Measurements from ENCODE around the gene EFR3B.

EFR3B gene

DNA sequence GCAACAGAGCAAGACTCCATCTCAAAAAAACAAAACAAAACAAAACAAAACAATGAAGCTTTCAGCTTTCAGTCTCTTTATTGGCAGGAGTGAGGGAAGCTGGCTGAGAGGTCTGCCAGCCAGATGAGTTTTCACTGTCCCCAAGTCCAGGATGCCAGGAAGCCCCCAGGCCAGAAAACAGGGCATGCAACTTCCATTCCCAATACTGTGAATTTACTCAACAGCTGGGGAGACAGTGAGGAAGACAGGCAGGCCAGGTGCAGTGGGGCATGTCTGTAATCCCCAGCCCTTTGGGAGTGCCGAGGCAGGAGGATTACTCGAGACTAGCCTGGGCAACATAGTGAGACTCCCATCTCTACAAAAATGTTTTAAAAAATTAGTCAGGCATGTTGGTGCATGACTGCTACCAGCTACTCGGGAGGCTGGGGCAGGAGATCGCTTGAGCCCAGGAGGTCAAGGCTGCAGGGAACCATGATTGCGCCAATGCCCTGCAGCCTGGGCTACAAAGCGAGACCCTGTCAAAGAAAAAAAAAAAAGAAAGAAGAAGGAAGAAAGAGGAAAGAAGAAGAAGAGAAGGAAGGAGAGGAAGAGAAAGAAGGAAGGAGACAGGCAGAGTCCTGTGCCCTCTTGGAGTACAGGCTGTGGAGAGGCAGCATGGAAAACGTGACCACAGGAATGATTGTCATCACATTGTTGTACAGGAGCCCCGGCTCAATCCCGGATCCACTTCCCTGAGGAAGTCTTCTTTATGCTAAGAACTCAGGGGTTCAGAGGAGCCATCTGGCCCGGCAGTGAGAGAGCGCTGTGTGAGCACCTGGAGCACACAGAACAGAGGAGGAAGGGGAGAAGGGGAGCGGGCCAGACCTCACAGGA is 155.7 kb downstream of the EFR3B start:
- CTCF ChIA-PET = interaction anchor here (0.6 to 3.8 kb wide), 13 partner anchors 8 to 787 kb away, joined by 3 to 48 read pairs (median 5); no protein-coding TSS in a partner anchor
- H3K27ac ChIP-seq (ENCODE audit: extremely low read depth, low read depth, low read length) = no peak overlapping the region
- H3K9me3 ChIP-seq (ENCODE audit: control insufficient read depth, insufficient read depth, low read depth, low read length) = no peaks in the 10 kb centered on the region
- H3K36me3 ChIP-seq (ENCODE audit: control insufficient read depth in 2 of 2, insufficient read depth in 1 of 2, low read length in 2 of 2) = no peaks in the 10 kb centered on the region
- no peak overlapping the region for H3K4me3 ChIP-seq (ENCODE audit: low read depth, low read length)
- H3K4me1 ChIP-seq (ENCODE audit: control insufficient read depth, insufficient read depth, low read length) = no peaks in the 10 kb centered on the region; the same call in 1 of the 2 replicates
- POLR2A ChIA-PET = interaction anchor here (0.7 kb wide), 1 partner anchor 555 kb away, joined by 4 read pairs; no protein-coding TSS in a partner anchor
- TF ChIP-seq ZNF2 (tag by site-specific recombination; IDR thresholded peaks at IDR 0.05) (no peak), YY2 (tag by site-specific recombination; IDR thresholded peaks at IDR 0.05) (no peak), KLF10 (tag by site-specific recombination; IDR thresholded peaks at IDR 0.05) (no peak), ZNF138 (tag by site-specific recombination; IDR thresholded peaks at IDR 0.05; ENCODE audit: borderline replicate concordance) (no peak), ZNF157 (tag by site-specific recombination; IDR thresholded peaks at IDR 0.05) (no peak), ZNF664 (tag by site-specific recombination; IDR thresholded peaks at IDR 0.05) (no peak), ZNF24 (tag by site-specific recombination; IDR thresholded peaks at IDR 0.05) (no peak), ZNF626 (tag by site-specific recombination; IDR thresholded peaks at IDR 0.05) (no peak), ZNF585B (tag by site-specific recombination; IDR thresholded peaks at IDR 0.05) (no peak), ZXDB (tag by site-specific recombination; IDR thresholded peaks at IDR 0.05) (no peak), SCRT1 (tag by site-specific recombination; IDR thresholded peaks at IDR 0.05; ENCODE audit: borderline replicate concordance) (no peak)
- TF ChIP-seq, protein P1, sequence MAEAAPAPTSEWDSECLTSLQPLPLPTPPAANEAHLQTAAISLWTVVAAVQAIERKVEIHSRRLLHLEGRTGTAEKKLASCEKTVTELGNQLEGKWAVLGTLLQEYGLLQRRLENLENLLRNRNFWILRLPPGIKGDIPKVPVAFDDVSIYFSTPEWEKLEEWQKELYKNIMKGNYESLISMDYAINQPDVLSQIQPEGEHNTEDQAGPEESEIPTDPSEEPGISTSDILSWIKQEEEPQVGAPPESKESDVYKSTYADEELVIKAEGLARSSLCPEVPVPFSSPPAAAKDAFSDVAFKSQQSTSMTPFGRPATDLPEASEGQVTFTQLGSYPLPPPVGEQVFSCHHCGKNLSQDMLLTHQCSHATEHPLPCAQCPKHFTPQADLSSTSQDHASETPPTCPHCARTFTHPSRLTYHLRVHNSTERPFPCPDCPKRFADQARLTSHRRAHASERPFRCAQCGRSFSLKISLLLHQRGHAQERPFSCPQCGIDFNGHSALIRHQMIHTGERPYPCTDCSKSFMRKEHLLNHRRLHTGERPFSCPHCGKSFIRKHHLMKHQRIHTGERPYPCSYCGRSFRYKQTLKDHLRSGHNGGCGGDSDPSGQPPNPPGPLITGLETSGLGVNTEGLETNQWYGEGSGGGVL (tag by site-specific recombination; IDR thresholded peaks at IDR 0.05) = no peak
- TF ChIP-seq, protein P2, sequence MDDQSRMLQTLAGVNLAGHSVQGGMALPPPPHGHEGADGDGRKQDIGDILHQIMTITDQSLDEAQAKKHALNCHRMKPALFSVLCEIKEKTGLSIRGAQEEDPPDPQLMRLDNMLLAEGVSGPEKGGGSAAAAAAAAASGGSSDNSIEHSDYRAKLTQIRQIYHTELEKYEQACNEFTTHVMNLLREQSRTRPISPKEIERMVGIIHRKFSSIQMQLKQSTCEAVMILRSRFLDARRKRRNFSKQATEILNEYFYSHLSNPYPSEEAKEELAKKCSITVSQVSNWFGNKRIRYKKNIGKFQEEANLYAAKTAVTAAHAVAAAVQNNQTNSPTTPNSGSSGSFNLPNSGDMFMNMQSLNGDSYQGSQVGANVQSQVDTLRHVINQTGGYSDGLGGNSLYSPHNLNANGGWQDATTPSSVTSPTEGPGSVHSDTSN (CRISPR knock-in tag; IDR thresholded peaks at IDR 0.05) = no peak

DNA sequence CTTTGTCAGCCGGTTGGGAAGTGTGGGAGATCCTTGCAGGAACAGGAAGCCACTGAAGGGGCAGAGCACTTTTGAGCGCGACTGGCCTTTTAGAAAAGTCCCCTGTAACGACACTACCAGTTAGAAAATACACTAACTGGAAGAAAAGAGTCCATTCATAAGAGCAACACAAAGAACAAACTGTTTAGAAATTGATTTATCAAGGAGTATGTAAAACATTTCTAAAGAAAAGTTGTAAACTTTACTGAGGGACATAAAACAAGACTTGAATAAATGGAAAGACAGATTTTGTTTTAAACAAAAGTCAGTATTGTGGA is 156.3 kb downstream of the EFR3B start:
- Histone ChIP-seq H3K27ac (ENCODE audit: extremely low read depth, low read depth, low read length) (no peak overlapping the region), H3K4me3 (ENCODE audit: low read depth, low read length) (no peak overlapping the region), H3K36me3 (ENCODE audit: control insufficient read depth in 2 of 2, insufficient read depth in 1 of 2, low read length in 2 of 2) (no peaks in the 10 kb centered on the region), H3K4me1 (ENCODE audit: control insufficient read depth, insufficient read depth, low read length) (no peaks in the 10 kb centered on the region; the same call in 1 of the 2 replicates), H3K9me3 (ENCODE audit: control insufficient read depth, insufficient read depth, low read depth, low read length) (no peaks in the 10 kb centered on the region)
- ChIA-PET POLR2A (no interaction called here), CTCF (interaction anchor here (1.8 kb wide), 1 partner anchor 788 kb away, joined by 6 read pairs; no protein-coding TSS in a partner anchor)
- no peak for TF ChIP-seq ZNF837 (tag by site-specific recombination; IDR thresholded peaks at IDR 0.05)
- TF ChIP-seq HOXA7 (CRISPR knock-in tag; IDR thresholded peaks at IDR 0.05; ENCODE audit: borderline replicate concordance) = no peak
- no peak for TF ChIP-seq ZNF416 (tag by site-specific recombination; IDR thresholded peaks at IDR 0.05)
- no peak for TF ChIP-seq HOXC10 (CRISPR knock-in tag; IDR thresholded peaks at IDR 0.05)
- TF ChIP-seq ZSCAN23 (tag by site-specific recombination; IDR thresholded peaks at IDR 0.05) = no peak
- TF ChIP-seq ZNF37A (tag by site-specific recombination; IDR thresholded peaks at IDR 0.05) = no peak
- TF ChIP-seq ZNF792 (tag by site-specific recombination; IDR thresholded peaks at IDR 0.05) = no peak
- TF ChIP-seq MZF1 (tag by site-specific recombination; IDR thresholded peaks at IDR 0.05; ENCODE audit: borderline replicate concordance) = no peak
- TF ChIP-seq, protein P3, sequence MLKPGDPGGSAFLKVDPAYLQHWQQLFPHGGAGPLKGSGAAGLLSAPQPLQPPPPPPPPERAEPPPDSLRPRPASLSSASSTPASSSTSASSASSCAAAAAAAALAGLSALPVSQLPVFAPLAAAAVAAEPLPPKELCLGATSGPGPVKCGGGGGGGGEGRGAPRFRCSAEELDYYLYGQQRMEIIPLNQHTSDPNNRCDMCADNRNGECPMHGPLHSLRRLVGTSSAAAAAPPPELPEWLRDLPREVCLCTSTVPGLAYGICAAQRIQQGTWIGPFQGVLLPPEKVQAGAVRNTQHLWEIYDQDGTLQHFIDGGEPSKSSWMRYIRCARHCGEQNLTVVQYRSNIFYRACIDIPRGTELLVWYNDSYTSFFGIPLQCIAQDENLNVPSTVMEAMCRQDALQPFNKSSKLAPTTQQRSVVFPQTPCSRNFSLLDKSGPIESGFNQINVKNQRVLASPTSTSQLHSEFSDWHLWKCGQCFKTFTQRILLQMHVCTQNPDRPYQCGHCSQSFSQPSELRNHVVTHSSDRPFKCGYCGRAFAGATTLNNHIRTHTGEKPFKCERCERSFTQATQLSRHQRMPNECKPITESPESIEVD (tag by site-specific recombination; IDR thresholded peaks at IDR 0.05) = no peak
- TF ChIP-seq, protein P4, sequence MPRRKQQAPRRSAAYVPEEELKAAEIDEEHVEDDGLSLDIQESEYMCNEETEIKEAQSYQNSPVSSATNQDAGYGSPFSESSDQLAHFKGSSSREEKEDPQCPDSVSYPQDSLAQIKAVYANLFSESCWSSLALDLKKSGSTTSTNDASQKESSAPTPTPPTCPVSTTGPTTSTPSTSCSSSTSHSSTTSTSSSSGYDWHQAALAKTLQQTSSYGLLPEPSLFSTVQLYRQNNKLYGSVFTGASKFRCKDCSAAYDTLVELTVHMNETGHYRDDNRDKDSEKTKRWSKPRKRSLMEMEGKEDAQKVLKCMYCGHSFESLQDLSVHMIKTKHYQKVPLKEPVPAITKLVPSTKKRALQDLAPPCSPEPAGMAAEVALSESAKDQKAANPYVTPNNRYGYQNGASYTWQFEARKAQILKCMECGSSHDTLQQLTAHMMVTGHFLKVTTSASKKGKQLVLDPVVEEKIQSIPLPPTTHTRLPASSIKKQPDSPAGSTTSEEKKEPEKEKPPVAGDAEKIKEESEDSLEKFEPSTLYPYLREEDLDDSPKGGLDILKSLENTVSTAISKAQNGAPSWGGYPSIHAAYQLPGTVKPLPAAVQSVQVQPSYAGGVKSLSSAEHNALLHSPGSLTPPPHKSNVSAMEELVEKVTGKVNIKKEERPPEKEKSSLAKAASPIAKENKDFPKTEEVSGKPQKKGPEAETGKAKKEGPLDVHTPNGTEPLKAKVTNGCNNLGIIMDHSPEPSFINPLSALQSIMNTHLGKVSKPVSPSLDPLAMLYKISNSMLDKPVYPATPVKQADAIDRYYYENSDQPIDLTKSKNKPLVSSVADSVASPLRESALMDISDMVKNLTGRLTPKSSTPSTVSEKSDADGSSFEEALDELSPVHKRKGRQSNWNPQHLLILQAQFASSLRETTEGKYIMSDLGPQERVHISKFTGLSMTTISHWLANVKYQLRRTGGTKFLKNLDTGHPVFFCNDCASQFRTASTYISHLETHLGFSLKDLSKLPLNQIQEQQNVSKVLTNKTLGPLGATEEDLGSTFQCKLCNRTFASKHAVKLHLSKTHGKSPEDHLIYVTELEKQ (tag by site-specific recombination; IDR thresholded peaks at IDR 0.05; ENCODE audit: borderline replicate concordance) = no peak
- no peak for TF ChIP-seq REPIN1 (tag by site-specific recombination; IDR thresholded peaks at IDR 0.05; ENCODE audit: low read depth)
- TF ChIP-seq ZNF350 (tag by site-specific recombination; IDR thresholded peaks at IDR 0.05) = no peak
- no peak for TF ChIP-seq ZFP41 (tag by site-specific recombination; IDR thresholded peaks at IDR 0.05; ENCODE audit: borderline replicate concordance)
- TF ChIP-seq, protein P2 (CRISPR knock-in tag; IDR thresholded peaks at IDR 0.05) = no peak
